Dermis blood vessel endothelial cell (primary cell): ENCODE measurements around the gene NCL. TPM values are rescaled to one million over a fixed set of nuclear protein-coding genes. Genes with fewer than 3 reads are reported as not detected.

Experiments
- DNase-seq: peaks from one replicate; pipeline ENCODE4 v3.0.0; 2010
- total RNA-seq: library from RNA; depleted of rRNA; stranded (reverse); fragments of >200 nt; gene quantifications from 2 replicates; pipeline ENCODE4 v1.2.3, GENCODE V29; 2014

NCL gene, protein sequence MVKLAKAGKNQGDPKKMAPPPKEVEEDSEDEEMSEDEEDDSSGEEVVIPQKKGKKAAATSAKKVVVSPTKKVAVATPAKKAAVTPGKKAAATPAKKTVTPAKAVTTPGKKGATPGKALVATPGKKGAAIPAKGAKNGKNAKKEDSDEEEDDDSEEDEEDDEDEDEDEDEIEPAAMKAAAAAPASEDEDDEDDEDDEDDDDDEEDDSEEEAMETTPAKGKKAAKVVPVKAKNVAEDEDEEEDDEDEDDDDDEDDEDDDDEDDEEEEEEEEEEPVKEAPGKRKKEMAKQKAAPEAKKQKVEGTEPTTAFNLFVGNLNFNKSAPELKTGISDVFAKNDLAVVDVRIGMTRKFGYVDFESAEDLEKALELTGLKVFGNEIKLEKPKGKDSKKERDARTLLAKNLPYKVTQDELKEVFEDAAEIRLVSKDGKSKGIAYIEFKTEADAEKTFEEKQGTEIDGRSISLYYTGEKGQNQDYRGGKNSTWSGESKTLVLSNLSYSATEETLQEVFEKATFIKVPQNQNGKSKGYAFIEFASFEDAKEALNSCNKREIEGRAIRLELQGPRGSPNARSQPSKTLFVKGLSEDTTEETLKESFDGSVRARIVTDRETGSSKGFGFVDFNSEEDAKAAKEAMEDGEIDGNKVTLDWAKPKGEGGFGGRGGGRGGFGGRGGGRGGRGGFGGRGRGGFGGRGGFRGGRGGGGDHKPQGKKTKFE
- total RNA-seq, result 180 and 426 TPM in 2 replicates

DNA sequence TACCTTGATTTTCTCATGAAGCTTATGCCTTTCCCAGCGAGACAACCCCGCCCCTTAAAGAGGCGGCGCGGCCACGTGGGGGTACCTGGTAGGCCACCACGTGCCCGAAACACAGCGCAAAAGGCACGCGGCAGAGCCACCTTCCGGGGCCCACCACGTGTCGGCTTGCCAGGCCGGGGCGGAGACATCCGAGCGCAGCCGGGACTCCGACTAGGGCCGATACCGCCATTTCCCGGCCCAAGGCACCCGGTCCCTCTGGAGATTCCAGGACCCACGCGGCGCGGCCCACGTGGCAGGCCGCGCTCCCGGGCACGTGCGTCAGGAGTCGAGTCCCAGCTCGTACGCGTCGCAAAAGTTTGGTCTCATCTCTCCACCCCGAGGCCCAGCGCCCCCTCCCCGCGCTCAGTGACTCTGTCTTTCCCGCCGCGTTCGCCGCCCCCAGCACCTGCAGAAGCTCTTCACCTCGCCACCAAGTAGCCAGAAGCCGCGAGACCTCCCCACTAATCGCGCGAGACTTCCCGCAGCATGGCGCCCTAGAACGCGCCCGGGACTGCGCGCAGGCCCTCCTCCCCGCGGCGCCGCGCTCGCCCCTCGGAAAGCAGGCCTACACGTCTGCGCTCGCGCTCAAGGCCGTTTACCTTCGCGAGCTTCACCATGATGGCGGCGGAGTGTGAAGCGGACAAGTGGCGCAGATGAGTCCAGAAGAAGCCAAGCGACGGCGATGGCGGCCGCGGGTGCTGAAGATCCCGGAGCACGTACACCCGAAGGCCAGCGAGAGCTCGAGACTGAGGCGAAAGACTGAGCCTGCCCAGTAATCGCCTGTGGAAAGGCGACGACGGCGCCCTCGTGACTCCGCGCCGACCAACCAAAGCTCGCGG is at the start of gene NCL:
TSS of gene NCL (minus strand) at position 787 of the 878 bp plus-strand sequence. CDS start at position 656, 131 bp downstream.
- DNase-seq, result peak; percentile 91

DNA sequence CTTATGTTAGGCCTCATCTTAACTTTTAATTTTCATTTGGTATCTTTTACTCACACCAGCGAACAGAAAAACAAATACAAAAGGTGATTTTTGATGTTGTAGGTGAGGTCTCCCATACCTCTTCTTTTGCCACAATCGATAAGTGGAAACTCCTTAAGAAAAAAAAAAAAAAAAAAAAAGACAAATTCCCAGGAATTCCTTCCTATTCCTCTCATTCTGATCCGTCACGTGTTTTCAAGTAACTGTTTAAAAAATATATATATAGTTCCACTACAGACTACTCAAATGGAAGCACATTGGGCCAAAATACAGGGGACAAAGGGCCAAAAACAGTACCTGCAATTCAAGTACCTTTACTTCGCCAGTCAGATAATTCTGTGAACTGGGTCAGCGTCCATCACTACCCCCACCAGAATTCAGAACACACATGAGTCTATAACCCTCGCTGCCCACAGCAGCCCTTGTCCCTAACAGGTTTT is 49.5 kb upstream of the NCL start:
- no peak for DNase-seq

- DNase-seq, result no peak
These were observed 47.9 kb upstream of the NCL start for GRCh38 chr2:231512222-231512621.

- no peak for DNase-seq
These were observed 39.5 kb upstream of the NCL start for GRCh38 chr2:231503766-231504165.

DNA sequence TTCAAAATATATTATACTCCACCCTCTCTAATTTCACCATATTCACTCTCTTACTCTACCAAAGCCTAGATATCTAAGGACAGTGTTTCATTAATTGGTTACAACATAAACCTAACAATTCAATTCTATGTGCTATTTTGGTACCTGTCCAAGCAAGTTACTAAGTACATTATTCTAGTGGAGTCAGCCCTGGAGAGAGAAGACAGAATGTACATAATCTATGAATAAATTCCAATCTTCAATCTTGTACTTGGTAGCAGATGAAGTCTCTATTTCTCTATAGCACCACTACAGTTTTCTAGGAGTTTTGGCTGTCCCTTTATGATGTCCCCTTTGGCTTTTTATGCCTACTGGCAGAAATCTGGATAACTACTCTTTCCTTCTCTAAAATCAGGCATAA is 38.3 kb upstream of the NCL start:
- no peak for DNase-seq

GRCh38 chr2:231497651-231498050 is 33.4 kb upstream of the NCL start:
- DNase-seq, result no peak

DNA sequence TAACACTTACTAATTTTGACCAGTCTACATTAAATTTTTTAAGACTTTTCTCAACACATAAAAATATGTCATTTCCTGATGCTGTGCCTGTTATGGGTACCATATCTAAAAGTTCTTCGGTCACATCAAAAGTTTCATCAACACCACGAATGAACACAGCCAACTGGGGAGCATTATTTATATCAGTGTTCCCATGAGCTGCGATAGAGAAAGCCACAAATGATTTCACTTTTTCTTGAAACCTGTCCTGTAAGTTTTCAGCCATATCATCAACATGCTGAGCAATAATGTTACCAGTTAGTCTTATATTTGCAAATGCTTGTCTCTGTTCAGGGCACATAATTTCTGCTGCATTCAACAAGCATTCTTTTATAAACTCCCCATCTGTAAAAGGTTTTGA is 30.4 kb upstream of the NCL start:
- no peak for DNase-seq

GRCh38 chr2:231490801-231491200 is 26.5 kb upstream of the NCL start:
- DNase-seq, result no peak

DNA sequence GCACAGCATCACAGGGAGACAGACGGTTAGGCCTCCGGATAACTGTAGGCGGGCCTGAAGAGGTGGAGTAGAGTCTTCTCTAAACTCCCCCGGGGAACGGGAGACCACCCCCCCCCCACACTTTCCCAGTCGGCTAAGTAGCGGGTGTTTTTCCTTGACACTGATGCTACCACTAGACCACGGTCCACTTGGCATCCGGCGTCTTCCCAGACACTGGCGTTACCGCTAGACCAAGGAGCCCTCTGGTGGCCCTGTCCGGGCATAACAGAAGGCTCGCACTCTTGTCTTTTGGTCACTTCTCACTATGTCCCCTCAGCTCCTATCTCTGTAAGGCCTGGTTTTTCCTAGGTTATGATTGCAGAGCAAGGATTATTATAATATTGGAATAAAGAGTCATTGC is 25.7 kb upstream of the NCL start:
- peak; percentile 13 for DNase-seq

DNA sequence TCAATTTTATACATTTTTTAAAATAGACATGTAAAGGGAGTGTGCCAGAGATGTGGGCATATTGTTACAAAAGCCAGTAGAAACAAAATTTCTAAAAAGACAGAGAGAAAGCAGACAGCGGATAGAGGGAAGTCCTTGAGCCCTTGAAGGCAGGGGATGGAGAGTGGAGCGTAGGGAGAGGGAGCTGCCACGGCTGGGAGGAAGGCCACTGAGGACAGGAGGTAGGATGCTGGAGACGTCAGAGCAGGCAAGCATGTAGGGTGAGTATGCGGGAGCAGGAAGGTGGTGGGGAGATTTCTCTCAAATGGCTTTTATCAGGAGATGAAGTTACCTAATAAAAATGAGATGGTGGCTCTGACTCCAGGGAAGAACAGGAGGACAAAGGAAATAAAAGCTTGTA is 24.0 kb upstream of the NCL start:
- no peak for DNase-seq

DNA sequence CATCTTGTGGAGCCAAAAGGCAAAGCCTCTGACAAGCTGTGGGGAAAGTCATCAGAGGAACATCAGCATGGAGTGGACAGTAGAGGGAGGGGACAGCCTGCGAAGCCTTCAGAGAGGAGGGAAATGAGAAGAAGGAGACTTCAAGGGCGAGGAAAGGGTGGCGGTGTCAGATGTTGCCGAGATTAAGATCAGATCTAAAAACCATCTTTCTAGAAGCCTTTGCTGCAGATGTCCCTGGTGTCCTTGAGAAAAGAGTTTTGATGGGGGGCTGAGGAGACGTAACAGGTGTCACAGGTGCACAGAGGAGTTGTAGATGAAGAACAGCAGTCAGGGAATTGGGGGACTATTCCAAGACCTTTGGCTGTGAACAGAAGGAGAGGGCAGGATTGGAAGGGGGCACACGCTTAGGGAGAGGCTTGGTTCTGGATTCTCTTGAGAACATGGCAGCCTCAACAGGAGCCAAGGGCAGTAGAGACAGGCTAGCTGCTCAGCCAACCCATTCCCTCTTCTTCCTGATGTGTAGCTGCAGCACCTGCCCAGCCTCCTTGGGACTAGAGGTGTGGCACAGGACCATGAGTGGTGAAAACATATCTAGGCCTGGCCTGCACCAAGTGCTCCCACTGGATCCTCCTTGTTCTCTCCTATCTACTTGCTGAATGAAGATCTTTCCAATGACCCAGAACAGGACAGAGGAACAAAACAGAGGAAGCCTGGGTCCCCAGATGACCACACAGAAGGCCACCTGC is 22.7 kb upstream of the NCL start:
- no peak for DNase-seq

- DNase-seq, result peak; percentile 60
These were observed 19.4 kb upstream of the NCL start for GRCh38 chr2:231483398-231484329.

DNA sequence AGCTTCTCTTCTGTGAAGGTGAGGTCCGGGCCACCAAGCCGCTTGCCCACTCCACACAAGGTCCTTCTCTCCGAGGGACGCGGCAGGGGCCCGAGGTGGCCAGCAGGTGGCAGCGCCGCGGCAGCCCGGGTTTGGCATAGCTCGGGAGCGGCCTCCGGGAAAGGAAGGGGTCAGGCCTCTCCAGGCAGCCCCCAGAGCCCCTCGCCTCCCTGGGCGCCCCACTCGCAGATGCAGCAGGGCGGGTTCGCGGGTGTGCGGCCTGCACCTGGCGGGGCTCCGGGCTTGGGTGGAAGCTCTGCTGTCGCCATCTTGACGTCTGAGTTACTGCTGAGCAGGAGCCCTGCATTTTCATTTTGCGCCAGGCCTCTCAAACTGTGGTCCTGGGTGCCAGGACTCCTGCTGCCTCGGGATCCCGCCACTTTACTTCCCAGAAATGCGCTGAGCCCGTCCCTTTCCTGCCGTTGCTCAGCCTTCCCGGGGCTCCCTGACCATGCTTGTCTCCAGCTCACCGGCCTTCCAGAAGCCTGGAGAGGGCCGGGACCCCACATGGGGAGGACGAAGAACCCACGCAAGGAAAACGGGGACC is 18.6 kb upstream of the NCL start:
- DNase-seq, result peak; percentile 85

GRCh38 chr2:231480781-231481180 is 16.5 kb upstream of the NCL start:
- no peak for DNase-seq

GRCh38 chr2:231479455-231479854 is 15.2 kb upstream of the NCL start:
- no peak for DNase-seq

DNA sequence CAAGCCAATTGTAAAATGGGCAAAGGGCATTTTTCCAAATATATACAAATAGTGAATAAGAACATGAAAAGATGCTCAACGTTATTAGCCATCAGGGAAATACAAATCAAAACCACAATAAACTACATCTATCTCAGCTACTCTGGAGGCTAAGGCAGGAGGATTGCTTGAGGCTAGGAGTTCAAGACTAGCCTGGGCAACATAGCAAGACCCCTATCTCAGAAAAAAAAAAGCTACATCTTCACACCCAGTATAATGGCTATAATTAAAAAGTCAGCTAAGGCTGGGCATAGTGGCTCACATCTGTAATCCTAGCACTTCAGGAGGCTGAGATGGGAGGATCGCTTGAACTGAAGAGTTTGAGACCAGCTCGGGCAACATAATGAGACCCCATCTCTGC is 12.6 kb upstream of the NCL start:
- no peak for DNase-seq

DNA sequence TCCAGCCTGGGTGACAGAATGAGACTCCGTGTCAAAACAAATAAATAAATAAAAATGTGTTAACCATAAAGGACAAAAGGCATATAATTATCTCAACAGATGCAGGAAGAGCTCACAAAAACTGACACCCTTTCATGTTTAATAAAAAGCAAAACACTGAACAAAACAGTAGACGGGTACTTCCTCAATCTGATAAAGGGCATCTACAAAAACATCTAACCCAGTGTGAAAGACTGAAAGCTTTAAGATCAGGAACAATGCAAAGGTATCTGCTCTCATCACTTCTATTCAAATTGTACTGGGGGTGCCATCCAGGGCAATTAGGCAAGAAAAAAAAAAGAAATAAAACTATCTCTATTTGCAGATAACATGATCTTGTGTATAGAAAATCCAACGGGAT is 11.7 kb upstream of the NCL start:
- DNase-seq, result no peak

DNA sequence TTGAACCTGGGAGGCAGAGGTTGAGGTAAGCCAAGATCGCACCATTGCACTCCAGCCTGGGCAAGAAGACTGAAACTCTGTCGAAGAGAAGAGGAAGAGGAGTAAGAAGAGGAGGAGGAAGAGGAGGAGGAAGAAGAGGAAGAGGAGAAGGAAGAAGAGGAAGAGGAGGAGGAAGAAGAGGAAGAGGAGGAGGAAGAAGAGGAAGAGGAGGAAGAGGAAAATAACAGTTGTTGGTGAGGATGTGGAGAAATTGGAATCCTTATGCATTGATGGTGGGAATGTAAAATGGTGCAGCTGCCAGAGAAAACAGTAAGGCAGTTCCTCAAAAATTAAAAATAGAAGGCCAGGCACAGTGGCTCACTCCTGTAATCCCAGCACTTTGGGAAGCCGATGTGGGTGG is 8.5 kb upstream of the NCL start:
- no peak for DNase-seq

- DNase-seq, result no peak
These were observed 6.1 kb upstream of the NCL start for GRCh38 chr2:231470246-231470900.

DNA sequence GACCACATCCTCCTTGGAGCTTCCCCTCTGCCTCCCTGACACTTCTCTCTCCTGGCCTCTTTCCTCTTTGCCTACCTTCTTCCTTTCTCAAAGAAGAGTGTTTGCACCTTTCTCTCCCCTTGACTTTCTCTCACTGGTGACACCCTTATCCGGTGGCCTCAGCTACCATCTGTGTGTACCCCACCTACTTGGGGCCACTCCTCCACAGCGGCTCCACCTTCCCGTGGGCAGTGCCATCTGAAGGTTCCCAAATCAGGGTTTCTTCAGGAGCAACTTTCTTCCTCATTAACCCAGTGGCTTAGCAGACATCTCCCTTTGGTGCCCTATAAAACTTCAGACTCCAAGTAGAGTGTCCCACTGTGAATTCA is 5.3 kb upstream of the NCL start:
- no peak for DNase-seq
